HG02763 (cell line): ENCODE measurements around the gene RIC1.
"Not testable (repeated sequence)": the region's sequence is repeated elsewhere in the genome, so short reads cannot be mapped to it uniquely, and the experiment has no call there.

Experiments
- ATAC-seq: cut with Tn5 transposase; IDR thresholded peaks from one replicate; pipeline ENCODE4 v1.9.1; 2021; ENCODE audit warnings: mild to moderate bottlenecking, moderate library complexity; ENCODE audit not compliant: unreplicated experiment

The RIC1 gene

DNA sequence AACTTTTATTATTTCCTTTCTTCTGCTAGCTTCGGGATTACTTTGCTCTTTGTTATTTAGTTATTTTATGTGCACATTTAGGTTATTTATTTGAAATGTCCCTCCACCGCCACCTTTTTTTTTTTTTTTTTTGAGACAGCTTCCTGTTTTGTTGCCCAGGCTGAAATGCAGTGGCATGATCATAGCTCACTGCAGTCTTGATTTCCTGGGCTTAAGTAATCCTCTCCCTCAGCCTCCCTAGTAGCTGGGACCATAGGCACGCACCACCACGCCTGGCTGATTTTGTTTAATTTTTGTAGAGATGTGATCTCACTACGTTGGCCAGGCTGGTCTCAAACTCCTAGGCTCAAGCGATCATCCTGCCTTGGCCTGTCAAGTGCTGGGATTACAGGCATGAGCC is 38.5 kb downstream of the RIC1 start:
- ATAC-seq: no peak

GRCh38 chr9:5670079-5670478 is 41.2 kb downstream of the RIC1 start:
- ATAC-seq: no peak

DNA sequence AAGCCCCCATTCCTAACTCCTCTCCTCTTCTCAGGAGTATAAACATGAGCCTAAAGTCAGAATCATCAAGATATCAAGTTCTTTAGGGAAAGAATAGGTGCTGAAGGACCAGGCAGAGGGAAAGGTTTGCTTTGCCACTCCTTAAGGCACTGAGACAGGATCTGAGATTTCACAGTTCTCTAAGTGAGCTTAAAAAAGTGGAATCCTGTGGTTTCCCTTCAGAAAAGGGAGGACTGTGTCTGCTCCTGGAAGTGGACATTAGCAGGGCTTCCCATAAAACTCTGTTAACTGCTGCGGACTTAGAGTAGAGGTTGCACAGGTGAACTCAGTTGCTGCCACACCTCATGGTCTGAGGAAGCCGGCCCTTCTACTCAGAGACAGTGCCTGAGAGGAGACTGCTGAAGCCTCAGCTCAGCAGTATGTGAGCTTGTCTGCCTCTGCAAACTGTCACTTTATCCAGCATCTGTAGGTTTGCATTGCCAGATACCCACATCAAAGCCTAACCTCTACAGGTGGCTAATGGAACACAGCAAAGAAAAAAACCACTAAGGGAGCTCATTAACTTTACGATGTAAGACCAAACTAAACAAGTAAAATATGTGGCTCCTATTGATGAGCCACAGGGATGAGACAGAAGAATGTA is 42.9 kb downstream of the RIC1 start:
- no peak for ATAC-seq

DNA sequence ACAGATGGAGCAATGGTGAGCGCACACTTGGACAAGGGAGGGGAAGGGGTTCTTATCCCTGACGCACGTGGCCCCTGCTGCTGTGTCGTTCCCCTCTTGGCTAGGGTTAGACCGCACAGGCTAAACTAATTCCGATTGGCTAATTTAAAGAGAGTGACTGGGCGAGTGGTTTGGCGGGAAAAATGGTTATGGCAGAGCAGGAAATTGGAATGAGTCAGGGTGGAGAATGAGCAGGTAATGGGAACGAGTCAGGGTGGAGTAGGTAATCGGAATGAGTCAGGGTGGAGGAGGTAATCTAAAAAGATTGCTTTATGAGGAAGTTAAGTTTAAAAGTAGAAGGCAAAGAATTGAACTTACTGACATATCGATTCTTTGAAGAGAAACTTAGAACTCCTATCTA is 46.1 kb downstream of the RIC1 start:
- not testable (repeated sequence) for ATAC-seq

- ATAC-seq: not testable (repeated sequence)
These were observed 54.7 kb downstream of the RIC1 start for GRCh38 chr9:5683591-5683990.

DNA sequence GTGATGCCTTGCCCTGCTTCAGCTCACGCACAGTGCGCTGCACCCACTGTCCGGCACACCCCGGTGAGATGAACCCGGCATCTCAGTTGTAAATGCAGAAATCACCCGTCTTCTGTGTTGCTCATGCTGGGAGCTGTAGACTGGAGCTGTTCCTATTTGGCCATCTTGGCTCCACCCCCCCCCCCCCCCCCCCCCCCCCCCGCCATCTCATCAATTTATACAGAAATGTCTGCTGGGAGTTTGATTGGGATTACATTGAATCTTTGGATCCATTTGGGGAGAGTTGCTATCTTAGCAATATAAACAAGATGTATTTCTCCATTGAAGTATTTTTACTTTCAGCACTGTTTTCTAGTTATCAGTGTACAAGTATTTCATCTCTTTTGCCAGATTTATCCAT is 55.2 kb downstream of the RIC1 start:
- no peak for ATAC-seq

DNA sequence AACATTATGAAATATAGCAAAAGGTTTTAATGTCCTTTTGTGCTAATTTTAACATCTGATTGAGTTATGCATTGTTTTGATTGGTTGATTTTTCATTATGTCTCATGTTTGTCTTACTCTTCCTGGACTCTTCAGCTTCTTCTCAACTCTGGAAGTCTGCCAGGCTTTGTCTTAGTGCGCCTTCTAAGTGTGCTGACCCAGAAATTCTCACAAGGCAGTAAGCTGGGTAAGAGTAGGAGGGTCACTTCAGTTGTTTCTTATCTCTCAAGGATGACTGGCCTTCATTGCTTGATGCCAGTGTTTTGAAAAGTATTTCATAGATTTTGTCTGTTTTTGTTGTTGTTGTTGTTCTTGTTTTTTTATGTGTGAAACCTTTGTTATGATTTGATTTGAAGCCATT is 59.2 kb downstream of the RIC1 start:
- no peak for ATAC-seq

GRCh38 chr9:5690278-5690677 is 61.4 kb downstream of the RIC1 start:
- no peak for ATAC-seq

GRCh38 chr9:5695860-5696259 is 67.0 kb downstream of the RIC1 start:
- ATAC-seq: no peak

- ATAC-seq: peak; percentile 53
These were observed 68.0 kb downstream of the RIC1 start for GRCh38 chr9:5696884-5697283.

DNA sequence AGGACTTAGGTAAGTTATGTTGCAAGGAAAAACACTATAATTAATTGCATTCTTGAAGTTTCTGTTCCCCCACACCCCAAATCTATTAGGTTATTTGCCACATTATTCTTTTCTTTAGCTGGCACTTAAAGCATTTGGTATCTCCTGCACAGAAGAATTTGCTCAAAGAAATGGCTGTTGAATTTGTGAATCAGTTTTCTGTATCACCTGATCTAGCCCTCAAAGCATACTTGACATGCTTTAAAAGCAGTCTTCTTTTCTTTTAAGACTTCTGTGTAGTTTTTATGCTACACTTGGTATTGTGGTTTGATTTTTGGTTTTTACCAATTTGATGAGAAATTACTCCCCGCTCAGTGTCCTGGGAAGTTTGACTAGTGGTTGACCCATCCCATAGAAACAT is 69.1 kb downstream of the RIC1 start:
- ATAC-seq: no peak

DNA sequence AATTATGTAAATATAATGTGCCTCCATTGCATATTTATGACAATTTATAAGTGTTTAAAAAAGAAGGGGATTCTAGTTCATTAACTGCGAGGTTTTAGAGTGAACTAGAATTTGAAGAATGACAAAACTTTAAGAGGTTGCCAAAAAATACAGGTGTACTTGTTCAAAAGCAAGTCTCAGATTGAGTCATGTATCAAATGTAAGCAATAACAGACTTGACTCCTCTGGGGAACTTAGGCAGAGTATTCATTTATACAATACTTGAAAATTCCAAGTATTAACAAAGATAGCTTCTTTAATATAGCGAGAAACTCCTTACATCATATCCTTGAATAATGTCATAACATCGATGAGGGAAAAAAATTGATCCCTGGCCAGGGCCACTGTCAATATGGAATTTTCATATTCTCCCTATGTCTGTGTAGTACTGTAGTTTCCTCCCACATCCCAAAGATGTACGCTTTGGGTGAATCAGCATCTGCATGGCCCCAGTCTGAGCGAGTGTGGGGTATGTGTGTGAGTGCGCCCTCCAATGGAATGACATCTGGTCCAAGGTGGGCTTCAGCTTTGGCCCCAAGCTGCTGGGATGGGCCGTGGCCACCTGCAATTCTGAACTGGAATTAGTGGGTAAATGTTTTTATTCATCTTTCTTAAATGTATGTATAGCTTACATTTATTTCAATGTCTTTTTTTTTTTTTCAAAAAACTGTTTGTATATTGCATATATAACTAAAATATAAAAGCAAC is 70.1 kb downstream of the RIC1 start:
- no peak for ATAC-seq

GRCh38 chr9:5708414-5708813 is 79.5 kb downstream of the RIC1 start:
- no peak for ATAC-seq

DNA sequence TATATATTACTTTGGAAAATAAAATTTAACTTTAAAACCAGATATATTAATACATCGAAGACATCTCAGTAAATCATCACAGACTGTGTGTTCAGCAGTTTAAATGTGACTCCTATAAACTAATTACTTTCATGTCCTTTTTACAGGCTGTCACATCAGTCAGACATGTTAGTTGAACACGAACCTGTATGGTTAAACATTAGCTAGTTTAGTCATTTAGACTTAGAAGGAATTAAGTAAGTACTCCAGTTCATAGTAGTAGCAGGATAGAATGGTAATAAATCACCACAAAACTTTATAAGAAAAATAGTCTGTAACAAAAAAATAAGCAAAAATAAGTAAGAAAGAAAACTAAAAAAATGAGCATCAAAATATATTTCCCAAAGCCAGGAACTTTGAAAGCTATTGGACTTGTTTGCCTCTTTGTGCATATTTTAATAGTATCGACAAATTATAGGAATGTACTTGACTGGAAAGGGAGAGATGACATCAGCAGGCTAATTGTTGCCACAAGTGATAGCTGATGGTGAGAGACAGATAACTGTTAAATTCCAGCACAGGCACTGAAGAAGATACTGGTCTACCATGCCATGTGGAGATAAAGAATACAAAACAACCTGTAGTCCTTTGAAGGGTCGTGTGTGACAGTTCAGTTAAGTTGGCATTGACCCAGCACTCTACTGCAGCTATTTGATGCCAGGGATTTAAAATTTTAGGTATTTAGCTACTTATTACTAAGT is 83.9 kb downstream of the RIC1 start:
- no peak for ATAC-seq

- ATAC-seq: no peak
These were observed 85.8 kb downstream of the RIC1 start for GRCh38 chr9:5714501-5715401.

DNA sequence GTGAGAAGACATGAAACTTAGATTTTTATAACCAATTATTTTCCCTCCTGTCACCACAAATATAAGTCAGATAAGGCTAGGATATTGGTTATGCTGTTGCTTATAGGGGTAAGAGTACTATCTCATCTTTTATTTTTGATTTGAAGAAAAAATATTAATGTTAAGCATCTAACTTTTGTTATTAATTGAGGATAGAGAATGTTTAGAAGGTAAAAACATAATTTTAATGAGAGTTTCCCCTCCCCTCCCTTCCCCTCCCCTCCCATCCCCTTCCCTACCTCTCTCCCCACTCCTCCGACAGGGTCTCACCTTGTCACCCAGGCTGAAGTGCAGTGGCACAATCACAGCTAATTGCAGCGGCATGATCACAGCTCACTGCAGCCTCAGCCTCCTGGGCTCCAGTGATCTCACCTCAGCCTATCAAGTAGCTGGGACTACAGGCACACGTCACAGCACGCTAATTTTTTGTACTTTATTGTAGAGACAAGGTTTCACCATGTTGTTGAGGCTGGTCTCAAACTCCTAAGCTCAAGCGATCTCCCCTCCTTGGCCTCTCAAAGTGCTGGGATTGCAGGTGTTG is 86.7 kb downstream of the RIC1 start:
- ATAC-seq: no peak

DNA sequence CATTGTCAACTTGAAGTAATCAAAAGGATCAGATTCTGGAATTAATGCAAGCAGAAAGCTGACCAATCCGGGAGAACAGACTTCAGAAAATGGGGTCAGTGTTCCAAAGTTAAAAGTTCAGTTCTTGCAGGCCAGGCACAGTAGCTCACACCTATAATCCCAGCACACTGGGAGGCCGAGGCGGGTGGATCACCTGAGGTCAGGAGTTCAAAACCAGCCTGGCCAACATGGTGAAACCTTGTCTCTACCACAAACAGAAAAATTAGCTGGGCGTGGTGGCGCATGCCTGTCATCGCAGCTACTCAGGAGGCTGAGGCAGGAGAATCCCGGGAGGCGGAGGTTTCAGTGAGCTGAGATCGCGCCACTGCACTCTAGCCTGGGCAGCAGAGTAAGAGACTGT is 88.5 kb downstream of the RIC1 start:
- not testable (repeated sequence) for ATAC-seq

- no peak for ATAC-seq
These were observed 89.6 kb downstream of the RIC1 start for GRCh38 chr9:5718296-5719032.

- ATAC-seq: no peak
These were observed 90.4 kb downstream of the RIC1 start for GRCh38 chr9:5719100-5719926.
